Activated CD4-positive, alpha-beta T cell treated with anti-CD3 and anti-CD28 coated beads, Interleukin-2, amount 50 U/mL, for 1 hour (primary cell): Measurements from ENCODE around the gene WASF2.
"Not testable (repeated sequence)": the region's sequence is repeated elsewhere in the genome, so short reads cannot be mapped to it uniquely, and the experiment has no call there.

Experiments
- DNase-seq: peaks from one replicate; pipeline ENCODE4 v3.0.0-alpha.2; 2020

WASF2 gene

DNA sequence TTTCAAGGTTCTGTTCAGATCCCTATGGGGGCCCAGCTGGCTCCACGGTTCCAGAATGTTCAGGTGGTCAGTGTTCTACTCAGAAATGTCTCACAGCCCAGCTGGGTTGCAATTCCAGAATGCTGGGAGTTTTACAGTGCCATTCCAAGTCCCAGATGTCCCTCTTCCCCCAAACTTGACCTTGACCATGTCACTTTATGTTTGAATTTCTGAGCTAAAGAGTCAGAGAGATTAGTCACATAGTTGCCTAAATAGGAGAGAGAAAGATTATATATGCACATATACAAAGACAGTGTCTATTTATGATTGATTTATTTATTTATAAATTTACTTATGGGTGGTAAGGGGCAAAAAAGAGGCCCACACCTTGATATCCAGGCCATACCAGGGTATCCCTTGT, 95.0 kb downstream of the WASF2 start:
- DNase-seq: no peak

DNA sequence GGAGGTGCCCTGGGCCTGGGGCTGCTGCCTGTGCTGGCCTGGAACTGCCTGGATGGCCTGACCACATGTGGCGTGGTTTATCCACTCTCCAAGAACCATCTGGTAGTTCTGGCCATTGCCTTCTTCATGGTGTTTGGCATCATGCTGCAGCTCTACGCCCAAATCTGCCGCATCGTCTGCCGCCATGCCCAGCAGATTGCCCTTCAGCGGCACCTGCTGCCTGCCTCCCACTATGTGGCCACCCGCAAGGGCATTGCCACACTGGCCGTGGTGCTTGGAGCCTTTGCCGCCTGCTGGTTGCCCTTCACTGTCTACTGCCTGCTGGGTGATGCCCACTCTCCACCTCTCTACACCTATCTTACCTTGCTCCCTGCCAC, 95.7 kb downstream of the WASF2 start:
- no peak for DNase-seq

DNA sequence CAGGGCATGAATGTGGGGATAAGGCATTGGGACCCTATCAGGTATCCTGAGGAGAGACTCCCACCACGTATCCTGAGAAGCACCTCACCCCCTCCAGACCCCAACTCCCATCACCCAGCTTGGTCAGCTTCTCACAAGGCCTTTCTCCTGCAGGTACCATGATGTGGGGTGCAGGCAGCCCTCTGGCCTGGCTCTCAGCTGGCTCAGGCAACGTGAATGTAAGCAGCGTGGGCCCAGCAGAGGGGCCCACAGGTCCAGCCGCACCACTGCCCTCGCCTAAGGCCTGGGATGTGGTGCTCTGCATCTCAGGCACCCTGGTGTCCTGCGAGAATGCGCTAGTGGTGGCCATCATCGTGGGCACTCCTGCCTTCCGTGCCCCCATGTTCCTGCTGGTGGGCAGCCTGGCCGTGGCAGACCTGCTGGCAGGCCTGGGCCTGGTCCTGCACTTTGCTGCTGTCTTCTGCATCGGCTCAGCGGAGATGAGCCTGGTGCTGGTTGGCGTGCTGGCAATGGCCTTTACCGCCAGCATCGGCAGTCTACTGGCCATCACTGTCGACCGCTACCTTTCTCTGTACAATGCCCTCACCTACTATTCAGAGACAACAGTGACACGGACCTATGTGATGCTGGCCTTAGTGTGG, 96.2 kb downstream of the WASF2 start:
- no peak for DNase-seq

DNA sequence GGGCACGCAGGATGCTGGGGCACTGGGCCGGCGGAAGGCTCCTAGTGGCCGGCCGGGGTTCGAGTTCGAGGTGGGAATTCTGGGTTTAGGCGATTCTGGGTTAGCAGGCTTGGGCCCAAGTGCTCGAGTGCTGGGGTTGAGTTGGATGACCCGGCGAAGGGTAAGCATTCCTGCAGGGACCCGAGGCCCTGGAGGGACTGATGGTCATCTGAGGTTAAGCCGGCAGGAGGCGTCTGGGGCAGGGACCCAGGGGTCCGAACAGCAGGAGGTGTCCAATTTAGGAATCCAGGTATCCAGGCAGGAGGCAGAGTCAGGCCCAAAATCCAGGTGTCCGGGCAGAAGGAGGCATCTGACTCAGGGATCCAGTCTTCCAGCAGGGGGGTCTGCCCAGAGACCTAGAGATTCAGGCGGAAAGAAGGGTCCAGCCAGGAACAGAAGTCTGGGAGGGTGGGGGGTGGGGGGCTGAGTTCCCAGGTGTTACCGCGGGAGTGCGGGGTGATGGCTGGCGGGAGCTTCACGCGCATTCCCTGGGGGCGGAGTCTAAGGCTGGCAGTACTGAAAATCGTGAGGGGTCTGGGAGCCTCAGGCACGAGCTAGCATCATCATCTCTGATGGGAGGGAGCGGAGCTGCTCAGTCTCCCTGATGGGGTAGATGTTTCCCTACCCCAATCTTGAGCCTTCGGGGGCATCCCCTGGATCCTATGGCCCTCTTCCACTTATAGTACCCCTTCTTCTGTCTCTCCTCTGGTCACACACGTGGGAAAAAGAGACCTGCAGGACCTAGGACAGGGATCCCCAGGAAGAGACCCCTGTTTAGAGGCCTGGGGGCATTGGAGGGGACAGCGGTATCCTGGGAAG, 97.0 kb downstream of the WASF2 start:
- no peak for DNase-seq

DNA sequence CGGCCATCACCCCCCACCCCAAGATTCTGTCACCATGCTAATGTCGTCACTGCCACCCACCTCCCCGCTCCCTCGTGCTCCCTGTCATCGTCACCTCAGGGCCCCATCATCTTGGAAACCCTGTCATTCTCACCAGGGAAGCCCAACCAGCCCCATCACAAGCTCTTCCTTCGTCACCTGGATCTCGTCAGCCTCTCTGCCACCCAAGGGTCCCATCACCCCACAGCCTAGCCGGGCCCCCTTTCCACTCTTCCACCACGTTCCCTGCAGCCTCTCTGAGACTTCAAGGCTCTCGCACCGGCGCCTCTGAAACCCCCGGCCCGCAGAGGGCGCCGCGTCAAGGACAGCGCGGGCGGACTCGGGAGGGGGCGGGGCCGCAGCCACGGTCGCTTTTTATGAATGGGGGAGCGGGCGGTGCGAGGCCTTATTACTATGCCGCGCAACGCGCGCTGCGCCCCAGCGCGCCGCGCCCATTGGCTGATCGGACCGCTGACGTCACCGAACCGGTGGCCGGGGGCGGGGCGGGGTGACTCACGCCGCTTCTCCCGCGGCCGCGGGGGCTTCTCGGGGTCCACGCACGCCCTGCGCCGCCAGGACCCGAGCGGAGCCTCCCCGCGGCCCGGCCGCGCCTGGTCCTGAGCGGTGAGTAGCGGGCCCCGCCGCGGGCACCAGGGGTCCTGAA, 97.7 kb downstream of the WASF2 start, which contains the start of gene GPR3:
GPR3 (plus strand) TSS at position 527 of the 682 bp plus-strand sequence. CDS start 1,177 bp downstream, outside the sequence.
- peak; percentile 93 for DNase-seq

DNA sequence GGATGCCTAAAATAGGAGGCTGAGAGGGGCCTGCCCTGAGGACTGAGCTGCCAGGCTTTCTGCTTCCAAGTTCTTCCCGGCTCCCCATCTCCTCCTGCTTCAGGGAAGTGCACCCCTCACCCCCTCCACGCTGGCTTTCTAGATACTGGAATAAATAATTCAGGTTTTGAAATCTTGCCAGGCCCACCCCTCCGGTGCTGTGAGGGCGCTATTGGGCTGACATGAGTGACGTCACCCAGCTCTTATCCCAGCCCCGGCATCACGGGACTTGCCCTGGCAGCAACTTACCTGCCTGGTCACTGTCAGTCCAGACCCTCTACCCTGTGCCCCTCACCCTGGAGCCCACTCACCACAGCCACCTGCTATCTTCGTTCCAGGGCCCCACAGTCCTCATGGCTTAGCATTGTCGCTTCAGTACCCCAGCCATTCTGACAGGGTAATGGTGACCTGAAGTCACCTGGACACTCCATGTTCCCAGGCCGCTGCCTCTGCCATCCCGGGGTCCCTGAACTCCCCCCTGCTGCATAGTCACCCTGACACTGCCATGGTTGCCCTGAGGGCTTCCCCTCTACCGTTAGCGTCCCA, 98.4 kb downstream of the WASF2 start:
- DNase-seq: peak; percentile 13

DNA sequence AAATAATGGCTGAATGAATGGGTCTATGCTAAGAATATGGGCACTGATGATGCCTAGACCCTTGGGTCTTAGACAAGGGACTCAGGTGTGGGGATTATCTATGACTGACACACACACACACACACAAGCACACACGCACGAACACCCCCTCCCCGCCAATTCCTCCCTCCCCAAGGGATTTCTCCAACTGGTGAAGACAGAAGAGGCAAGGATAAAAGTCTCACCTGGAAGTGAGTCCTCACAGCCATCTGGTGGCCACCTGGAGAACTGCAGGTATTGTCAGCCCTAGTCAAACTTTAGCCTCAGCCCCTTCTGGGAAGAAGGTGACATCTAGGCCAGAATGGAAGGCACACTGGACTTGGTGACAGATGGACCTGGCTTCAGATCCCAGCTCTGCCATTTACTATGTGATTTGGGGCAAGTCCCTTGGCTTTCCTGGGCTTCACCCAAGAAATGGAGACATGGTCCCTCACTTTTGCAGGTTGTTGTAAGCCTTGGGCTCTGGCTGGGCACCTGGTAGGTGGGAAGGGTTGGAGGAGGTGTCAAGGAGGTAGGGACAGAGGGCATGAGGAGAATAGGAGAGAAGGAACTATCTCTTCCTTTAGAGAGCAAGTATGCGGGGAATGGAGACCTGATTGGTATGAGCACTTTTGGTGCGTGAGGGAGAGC, 101.5 kb downstream of the WASF2 start:
- DNase-seq: peak; percentile 78

DNA sequence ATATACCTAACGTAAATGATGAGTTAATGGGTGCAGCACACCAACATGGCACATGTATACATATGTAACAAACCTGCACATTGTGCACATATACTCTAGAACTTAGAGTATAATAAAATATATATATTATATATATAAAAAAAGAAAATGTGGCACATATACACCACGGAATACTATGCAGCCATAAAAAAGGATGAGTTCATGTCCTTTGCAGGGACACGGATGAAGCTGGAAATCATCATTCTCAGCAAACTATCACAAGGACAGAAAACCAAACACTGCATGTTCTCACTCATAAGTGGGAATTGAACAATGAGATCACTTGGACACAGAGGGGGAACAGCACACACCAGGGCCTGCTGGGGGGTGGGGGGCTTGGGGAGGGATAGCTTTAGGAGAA, 105.2 kb downstream of the WASF2 start:
- DNase-seq: not testable (repeated sequence)

DNA sequence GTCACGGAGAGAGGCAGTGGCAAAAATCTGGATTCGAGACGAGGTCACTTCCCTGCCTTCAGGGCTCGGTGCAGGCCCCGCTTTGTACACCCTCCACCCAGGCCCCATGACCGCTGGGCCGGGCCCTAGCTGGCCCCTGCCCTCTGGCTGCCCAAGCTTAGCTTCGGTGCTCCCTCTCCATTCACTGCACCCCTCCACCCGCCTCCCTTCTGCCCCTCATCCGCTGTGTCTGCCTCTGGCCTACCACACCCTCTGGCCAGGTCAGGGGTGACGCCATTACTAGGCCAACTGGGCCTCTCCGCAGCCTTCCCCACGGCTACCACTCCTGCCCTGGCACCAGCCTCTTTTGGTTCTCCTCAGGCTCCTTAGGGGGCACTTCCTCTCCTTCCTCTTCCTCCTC, 106.3 kb downstream of the WASF2 start:
- no peak for DNase-seq

DNA sequence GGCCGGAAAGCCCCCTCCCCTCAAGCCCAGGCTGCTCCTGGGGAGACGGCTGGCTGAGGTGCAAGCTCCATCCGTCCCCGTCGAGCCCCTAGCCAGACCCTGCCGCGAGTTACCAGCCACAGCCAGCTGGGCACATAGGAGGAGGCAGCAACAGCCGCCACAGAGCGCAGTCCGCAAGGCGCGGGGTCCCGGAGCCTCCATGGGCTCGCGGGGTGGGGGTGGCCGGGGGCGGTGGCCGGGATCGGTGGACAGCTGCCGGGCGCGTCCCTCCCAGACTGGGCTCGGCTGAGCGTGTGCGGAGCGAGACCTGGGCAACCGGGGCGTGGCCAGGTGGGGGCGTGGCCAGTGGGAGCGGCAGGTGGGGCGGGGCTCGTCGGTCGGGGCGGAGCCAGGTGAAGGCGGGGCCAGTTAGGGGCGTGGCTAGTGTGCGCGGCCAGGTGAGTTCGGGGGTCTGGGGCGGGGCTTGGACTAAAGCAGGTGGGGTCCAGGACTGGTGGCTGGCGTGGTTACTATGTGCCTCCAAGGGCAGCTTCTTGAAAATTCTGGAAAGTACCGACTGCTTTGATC, 106.8 kb downstream of the WASF2 start, which contains the start of gene CD164L2:
CD164L2 (minus strand) TSS at position 295 of the 567 bp plus-strand sequence; CDS start at position 201, 94 bp downstream.
- DNase-seq: peak; percentile 61

DNA sequence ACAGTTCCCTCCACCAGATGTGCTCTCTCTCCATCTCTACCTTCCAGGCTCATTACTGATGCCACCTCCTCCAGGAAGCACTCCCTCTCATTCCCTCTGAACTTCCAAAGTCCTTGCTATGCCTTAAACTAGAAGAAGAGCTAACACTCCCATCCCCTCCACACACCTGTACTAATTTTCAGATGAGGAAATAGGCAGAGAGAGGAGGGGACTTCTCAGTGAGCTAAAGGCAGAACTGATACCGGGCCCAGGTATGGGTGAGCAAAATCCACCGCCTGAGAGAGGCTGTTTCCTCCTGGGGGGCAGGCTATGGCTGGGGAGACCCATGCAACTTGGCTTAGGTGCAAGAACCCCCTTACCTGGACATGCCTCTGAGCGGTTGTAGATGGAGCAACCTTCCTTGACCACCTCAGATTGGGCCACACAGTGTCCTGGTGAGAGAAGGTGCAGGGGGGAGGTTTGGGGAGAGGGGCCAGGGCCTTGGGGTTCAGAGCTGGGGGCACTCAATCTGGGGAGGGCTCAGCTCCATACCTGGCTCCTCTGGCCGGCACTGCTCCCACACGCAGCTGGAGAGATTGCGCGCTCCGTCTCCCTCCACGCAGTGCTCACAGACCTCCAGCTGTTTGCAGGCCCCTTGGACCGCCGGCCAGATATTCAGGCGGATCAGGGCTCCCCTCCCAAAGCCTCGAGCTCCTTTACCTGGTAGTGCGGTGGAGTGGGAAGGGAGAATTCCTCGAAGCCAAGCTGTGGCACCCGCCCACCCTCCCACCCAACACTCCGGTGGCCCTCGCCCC, 107.8 kb downstream of the WASF2 start:
- no peak for DNase-seq

DNA sequence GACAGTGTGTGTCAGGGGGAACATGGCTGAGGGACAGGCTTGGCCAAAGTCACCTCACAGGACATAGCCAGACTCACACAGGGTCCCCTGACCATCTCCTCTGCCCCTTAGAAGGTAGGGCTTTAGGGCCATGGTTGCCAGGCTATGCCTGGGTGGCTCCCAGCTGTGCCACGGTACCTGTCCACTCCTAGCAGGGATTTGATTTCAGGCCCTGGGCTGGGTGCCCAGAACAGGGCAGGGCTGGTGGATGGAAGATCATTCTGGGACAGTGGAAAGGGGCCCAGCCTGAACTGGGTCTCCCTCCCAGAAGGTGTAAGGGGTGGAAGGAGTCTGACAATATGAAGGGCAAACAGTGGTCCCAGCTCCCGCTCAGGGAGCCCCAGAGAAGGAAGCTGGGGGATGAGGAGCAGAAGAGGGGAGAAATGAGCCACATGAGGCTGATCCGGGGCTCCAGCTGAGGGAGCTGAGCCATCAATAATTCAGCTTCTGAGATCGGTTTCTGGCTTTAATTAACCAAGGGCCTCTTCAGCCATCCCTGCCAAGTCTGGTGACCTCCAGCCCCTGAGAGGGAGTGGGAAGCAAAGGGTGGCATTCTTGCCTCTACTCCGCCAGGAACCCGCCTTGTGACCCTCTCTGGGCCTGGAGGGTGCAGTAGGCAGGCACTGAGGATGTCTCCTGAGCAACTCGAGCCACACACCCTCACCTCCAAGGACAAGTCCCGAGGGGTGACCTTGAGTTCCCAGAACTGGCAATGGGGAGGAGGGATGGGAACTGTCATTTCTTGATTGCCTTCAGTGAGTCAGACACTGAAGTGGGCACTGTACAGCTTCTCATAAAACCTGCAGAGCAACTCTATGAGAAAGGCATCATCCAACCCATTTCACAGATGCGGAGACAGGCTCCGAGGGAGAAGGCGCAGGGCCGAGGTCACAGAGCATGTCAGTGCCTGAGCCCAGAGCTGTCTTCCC, 108.9 kb downstream of the WASF2 start:
- no peak for DNase-seq

DNA sequence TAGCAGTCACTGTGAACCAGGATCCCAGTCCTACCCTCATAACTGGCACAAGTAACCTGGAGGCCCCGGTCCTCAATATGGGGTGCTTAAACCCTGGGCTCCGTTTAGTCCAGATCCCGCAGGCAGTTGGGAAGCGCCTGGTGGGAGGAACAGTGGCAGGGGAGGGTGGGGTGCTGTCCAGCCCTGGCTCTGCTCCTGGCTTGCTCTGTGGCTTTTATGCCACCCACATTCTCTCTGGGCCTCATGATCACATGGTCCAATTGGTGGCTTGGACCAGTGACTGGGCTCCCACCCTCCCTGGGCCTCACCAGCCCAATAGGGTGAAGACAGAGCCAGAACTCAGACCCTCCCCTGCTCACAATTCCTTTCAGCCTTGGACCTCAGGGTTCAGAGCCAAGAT, 109.7 kb downstream of the WASF2 start:
- DNase-seq: no peak

DNA sequence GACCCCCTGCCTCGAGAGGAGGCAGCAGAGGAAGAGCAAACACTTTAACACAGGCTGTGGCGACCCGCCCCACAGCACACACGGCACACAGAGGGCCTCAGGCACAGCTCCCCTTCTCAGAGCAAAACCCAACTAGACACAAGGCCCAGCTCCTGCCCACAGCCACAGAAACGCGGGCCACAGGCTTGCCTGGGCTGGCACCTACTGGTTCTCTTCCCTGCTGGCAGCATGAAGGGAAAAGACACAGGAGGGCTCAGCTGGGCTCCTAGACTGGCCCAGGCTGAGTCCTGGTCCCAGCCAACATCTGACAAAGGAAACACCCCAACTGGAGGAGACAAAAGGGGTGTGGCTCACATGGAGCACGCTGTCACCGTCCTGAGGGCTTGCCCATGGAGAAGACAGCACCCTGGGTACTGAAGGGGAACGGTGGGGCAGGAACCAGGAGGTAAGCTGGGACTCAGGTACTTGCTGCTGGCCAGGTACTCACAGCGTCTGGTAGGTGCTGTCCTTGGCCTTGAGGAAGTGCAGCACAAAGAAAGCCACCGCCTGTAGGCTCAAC, 110.3 kb downstream of the WASF2 start:
- no peak for DNase-seq

DNA sequence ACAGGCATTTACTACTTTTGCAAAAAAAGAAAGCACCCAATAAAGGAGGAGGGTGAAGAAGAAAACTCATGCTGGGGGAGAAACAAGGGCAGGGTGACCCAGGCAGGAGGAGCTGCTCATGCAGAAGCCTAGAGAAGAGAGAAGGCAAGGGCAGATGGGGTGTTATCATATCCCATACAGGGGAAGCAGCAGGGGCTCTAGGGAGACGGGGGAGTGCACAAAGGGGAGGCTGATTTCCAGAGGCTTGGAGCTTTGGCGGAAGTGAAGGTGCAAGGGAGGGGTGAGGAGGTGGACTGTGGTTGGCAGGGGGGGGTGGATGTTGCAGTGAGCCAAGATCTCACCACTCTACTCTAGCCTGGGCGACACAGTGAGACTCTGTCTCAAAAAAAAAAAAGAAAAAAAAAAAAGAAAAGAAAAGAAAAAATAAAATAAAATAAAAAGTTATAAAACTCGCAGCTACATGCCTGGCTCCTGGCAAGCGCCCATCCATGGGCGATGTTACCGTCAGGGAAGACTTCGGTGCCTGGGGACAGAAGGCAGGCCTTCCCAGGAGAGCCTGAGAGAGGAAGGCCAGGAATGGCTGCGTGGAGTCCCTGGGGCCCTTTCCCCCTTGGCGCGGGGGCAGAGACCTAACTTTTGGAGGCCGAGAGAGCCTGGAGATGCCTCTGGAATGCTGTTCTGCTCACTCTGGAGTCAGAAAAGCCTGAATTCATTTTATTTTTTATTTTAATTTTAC, 112.0 kb downstream of the WASF2 start:
- DNase-seq: no peak

DNA sequence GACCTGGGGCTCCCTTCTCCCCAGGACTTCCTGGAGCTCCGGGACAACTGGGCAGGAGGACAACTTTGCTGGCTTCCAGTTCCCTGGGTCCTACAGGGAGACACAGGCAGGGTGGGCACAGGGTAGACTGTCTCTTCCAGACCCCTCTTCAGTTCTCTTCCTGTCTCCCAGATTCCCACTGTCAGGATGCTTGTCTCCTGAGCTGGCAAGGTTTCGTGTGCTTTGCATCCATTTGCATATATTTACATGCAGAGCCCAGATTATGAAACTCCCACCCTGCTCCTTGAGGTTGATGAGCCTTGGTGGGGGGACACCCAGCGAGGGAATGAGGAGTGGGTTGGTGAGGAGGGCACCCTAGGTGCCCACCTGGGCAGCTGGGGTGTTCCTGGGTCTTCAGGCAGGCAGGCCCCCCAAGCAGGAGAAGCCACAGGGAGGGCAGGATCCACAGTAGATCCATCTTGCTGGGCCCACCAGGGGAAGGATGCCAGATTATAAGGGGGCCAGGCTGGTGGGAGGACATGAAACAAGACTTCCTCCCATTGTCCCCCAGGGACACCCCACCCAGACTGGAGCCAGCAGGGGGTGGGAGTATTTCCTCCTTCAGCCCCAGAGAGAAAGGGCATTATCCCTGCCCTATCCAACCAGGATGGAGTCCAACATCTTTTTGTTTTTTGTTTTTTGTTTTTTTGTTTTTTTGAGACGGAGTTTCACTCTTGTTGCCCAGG, 115.4 kb downstream of the WASF2 start, which contains the start of gene FCN3:
FCN3 (minus strand) TSS at position 463 of the 725 bp plus-strand sequence; CDS start at position 457, 6 bp downstream.
- DNase-seq: no peak

DNA sequence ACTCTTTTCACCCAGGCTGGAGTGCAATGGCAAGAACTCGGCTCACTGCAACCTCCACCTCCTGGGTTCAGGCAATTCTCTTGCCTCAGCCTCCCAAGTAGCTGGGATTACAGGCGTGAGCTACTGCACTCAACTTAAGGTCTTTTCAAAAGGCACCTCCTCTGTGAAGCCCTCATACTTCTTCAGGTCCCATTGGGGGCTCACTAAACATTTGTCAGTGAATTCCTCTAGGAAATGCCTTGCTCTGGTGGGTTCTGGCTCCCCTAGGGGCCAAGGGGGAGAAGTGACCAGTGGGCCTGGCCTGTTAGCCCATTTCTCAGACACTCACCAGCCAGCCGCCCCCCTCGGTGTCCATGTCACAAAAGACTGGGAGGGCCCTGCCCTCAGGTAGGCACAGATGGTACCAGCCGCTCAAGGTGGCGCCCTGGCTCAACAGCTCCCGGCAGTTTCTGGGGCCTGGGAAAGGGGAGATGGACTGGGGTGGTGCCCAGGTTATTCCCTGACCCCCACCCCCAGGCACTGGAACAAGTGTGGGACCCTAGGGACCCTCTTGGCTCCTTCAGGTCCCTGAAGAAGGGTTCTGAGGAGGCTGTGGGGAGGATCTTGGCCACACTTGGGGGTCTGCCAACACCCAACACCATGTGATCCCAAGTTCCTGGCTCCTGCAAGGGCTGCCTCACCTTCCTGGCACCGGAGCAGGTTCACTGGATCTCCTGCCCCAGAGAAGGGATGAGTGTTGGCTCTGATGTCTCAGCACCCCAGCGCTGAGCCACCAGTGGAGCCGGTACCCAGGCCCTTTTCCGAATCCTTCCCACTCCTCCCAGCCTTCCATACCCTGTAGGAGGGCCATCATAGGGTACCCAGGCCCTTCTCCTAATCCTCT, 116.9 kb downstream of the WASF2 start:
- DNase-seq: no peak
